ENCODE data around the gene TMSB10.

Gene TMSB10

GRCh38 chr2:84896567-84896966 is 8.9 kb upstream of the TMSB10 start:
- TF ChIP-seq ZFX (IDR thresholded peaks at IDR 0.05; ENCODE audit: borderline replicate concordance) (no peak), CTCF (IDR thresholded peaks at IDR 0.05) (no peak)
- no peak overlapping the region for H3K27ac ChIP-seq

- H3K27ac ChIP-seq = no peak overlapping the region
- TF ChIP-seq CTCF (IDR thresholded peaks at IDR 0.05) = no peak
- TF ChIP-seq ZFX (IDR thresholded peaks at IDR 0.05; ENCODE audit: borderline replicate concordance) = no peak
These were observed 7.7 kb upstream of the TMSB10 start for GRCh38 chr2:84897773-84898172.

DNA sequence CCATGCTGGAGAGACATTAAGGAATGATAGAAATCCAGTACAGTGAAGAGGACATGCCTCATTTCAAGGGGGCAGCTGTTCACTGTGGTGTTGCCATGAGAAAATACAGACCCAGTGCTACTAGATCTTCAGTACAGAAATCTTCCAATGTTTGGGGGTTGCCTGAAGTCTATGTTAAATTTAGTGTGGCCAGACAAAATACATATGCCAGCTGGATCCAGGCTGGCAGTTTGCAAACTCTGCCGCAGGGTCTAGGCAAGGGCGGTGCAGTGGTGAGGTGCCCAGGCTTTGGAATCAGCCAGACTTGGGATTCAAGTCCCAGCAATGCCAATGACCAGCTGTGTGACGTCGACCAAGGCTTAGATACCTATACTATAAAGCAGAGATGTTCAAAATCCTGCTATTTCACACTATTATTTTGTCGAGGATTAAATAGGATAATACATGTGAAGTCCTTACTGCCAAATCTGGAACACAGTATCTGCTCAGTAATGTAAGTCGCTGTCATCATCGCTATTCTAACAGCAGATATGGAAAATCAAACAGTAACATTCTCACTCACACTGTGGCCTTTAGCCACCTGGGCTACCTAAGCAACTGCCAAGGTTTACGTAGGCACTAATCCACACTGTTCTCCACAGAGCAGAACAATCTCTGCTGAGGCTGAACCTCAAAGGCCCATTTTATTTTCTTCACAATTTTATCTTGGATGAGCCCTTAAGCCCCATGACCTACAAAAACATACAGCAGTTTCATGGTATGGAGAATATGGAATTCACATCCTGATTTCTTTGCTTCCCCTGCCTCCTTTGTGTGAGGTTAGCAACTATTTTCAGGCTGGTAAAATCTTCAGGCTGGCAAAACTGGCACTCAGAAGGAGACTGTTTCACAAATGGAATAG is 5.9 kb upstream of the TMSB10 start:
- TF ChIP-seq CTCF (IDR thresholded peaks at IDR 0.05) (no peak), ZFX (IDR thresholded peaks at IDR 0.05; ENCODE audit: borderline replicate concordance) (no peak)
- no peak overlapping the region for H3K27ac ChIP-seq

GRCh38 chr2:84900971-84901370 is 4.5 kb upstream of the TMSB10 start:
- TF ChIP-seq ZFX (IDR thresholded peaks at IDR 0.05; ENCODE audit: borderline replicate concordance) (no peak), CTCF (IDR thresholded peaks at IDR 0.05) (no peak)
- no peak overlapping the region for H3K27ac ChIP-seq

DNA sequence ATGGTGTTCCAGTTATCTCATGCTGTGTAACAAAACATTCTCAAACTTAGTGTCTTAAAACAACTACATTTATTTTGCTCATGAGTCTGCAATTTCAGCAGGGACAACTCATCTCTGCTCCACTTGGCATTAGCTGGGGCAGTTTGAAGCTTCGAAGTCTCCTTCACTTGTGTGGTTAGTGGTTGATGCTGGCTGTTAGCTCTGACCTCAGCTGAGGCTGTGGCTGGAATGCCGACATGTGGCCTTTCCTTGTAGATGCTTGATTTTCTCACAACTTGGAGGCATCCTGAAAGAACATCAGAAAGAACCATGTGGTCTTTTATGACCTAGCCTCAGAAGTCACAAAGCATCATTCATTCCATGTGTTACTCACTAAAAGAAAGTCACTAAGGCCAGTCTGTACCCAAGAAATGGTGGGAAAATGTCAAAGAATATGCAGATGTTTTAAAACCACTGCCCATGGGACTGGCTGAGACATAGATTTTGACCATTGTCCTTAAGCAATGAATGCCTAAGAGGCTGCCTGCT is 3.8 kb upstream of the TMSB10 start:
- H3K27ac ChIP-seq = no peak overlapping the region
- no peak for TF ChIP-seq CTCF (IDR thresholded peaks at IDR 0.05)
- no peak for TF ChIP-seq ZFX (IDR thresholded peaks at IDR 0.05; ENCODE audit: borderline replicate concordance)

DNA sequence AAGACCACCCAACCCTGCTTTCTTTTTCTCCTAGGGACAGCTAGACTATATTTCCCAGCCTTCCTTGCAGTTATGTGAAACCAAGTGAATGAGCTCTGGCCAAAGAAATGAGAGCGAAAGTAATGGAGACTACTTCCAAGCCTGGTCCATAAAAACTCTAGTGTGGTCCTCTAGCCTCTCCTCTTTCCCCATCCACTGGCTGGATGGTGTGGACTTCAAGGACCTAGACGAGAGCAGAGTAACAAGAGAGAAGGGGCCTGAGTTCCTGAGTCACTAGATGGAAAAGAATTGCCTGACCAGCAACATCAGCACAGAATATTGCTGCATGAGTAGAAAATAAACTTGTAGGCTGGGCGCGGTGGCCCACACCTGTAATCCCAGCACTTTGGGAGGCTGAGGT is 2.9 kb upstream of the TMSB10 start:
- TF ChIP-seq ZFX (IDR thresholded peaks at IDR 0.05; ENCODE audit: borderline replicate concordance) (no peak), CTCF (IDR thresholded peaks at IDR 0.05) (no peak)
- H3K27ac ChIP-seq = no peak overlapping the region

DNA sequence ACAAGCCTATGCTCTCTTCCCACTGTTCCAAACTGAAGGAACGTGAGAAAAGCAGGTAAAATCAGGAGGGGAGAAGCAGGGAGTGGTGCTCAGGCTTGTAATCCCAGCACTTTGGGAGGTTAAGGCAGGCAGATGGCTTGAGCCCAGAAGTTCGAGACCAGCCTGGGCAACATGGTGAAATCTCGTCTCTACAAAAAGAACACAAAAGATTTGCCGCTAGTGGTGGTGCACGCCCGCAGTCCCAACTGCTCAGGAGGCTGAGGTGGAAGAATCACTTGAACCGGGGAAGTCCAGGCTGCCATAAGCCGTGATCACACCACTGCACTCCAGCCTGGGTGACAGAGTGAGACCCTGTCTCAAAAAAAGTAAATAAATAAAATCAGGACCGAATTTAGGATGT is 1.3 kb upstream of the TMSB10 start:
- 0 out of 2 replicates have a peak overlapping the region, but pooled peaks have one; percentile 96 for H3K27ac ChIP-seq
- no peak for TF ChIP-seq ZFX (IDR thresholded peaks at IDR 0.05; ENCODE audit: borderline replicate concordance)
- TF ChIP-seq CTCF (IDR thresholded peaks at IDR 0.05) = no peak
